WERI-Rb-1 (cell line): Measurements from ENCODE around the gene EDAR.

Source experiments
- DNase-seq: peaks from one replicate; pipeline ENCODE4 v3.0.0-alpha.2; 2020
- H3K27ac ChIP-seq: fragments of 250-450 bp; sonication (Bioruptor Pico); 2 replicates; pipeline ENCODE4 v1.5.1; 2020; ENCODE audit warnings: mild to moderate bottlenecking, moderate library complexity
- H3K27me3 ChIP-seq: fragments of 250-450 bp; sonication (Bioruptor Pico); 2 replicates; pipeline ENCODE4 v1.5.1; 2021; ENCODE audit warnings: mild to moderate bottlenecking, low read depth, moderate library complexity; ENCODE audit not compliant: insufficient read depth, severe bottlenecking
- H3K36me3 ChIP-seq: fragments of 250-450 bp; sonication (Bioruptor Pico); 2 replicates; pipeline ENCODE4 v1.5.1; 2020; ENCODE audit warnings: mild to moderate bottlenecking, moderate library complexity
- H3K4me3 ChIP-seq: 2 replicates; pipeline ENCODE4 v1.5.1; 2011; ENCODE audit warnings: low read depth, mild to moderate bottlenecking, control low read depth, low read length
- H3K9me3 ChIP-seq: fragments of 250-450 bp; sonication (Bioruptor Pico); 2 replicates; pipeline ENCODE4 v1.5.1; 2021; ENCODE audit warnings: mild to moderate bottlenecking, moderate library complexity; ENCODE audit not compliant: severe bottlenecking
- TF ChIP-seq, protein P1 (sequence below): IDR thresholded peaks from 2 replicates; pipeline ENCODE4 v1.5.1; 2011; ENCODE audit warnings: low read depth, mild to moderate bottlenecking, control low read depth, inconsistent platforms, low read length

The EDAR gene

DNA sequence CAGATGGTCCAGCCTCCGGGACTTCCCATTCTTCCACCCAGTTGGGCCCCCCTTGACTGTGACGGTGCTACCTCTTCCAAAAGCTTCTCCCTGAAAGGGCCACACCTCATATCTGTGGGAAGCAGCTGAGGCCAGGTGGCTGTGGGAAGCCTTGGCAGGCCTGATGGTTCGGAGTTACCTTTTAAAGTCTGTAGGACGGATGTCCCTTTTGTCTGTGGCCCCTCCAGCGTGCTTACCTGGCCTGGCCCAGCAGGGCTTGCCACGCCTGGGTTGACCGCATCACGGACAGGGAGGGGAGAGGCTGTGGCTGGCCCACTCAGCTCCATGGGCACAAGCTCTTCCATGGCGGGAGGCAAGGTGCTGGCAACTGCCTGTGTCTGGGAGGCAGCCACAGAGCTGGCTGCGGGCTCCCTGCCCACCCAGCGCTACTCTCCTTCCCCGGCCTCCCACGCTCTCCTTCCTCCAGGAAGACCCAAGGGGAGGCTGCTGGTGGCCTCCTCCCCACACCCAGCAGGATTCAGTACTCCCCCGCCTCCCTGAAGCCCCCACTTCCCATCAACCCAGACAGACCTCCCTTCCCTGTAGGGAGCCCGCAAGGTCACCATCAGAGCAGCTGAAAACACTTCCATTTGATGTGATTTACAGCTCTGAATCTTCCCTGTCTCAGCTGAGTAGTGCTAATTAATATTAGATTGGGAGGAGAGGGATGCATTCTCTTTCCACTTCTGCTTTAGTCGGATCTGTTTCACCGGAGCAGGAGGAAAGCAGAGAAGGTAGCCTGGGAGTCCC lies 52.8 kb downstream of the EDAR start:
- H3K27ac ChIP-seq, result no peak overlapping the region
- DNase-seq, result no peak
- TF ChIP-seq, protein P1, sequence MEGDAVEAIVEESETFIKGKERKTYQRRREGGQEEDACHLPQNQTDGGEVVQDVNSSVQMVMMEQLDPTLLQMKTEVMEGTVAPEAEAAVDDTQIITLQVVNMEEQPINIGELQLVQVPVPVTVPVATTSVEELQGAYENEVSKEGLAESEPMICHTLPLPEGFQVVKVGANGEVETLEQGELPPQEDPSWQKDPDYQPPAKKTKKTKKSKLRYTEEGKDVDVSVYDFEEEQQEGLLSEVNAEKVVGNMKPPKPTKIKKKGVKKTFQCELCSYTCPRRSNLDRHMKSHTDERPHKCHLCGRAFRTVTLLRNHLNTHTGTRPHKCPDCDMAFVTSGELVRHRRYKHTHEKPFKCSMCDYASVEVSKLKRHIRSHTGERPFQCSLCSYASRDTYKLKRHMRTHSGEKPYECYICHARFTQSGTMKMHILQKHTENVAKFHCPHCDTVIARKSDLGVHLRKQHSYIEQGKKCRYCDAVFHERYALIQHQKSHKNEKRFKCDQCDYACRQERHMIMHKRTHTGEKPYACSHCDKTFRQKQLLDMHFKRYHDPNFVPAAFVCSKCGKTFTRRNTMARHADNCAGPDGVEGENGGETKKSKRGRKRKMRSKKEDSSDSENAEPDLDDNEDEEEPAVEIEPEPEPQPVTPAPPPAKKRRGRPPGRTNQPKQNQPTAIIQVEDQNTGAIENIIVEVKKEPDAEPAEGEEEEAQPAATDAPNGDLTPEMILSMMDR, result no peak
- no peaks in the 10 kb centered on the region for H3K9me3 ChIP-seq
- no peak overlapping the region for H3K4me3 ChIP-seq
- no peaks in the 10 kb centered on the region for H3K36me3 ChIP-seq
- H3K27me3 ChIP-seq, result no peaks in the 10 kb centered on the region

DNA sequence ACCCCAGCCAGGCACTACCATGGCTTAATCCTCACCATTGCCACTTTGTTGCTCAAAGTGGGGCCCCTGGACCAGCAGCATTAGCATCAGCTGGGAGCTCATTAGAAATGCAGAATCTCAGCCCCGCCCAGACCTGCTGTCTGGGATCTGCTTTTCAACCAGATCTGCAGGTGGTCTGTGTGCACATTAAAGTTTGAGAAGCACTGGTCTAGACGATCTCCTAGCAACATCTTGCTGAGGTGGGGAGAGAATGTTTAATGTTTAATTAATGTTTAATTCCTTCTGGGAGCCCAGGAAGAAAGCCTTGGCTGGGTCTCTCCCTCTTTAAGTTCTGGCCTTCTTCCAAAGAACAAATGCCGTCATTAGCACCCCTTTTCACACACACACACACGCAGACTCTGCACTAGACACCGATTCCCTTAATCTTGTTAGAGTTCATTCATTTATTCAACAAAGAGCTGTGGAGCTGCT lies 53.7 kb downstream of the EDAR start:
- TF ChIP-seq, protein P1, result no peak
- peak; percentile 70 for DNase-seq
- Histone ChIP-seq H3K9me3 (no peaks in the 10 kb centered on the region), H3K4me3 (no peak overlapping the region), H3K36me3 (no peaks in the 10 kb centered on the region), H3K27me3 (no peaks in the 10 kb centered on the region), H3K27ac (0 out of 2 replicates have a peak overlapping the region, but pooled peaks have one; percentile 44)

DNA sequence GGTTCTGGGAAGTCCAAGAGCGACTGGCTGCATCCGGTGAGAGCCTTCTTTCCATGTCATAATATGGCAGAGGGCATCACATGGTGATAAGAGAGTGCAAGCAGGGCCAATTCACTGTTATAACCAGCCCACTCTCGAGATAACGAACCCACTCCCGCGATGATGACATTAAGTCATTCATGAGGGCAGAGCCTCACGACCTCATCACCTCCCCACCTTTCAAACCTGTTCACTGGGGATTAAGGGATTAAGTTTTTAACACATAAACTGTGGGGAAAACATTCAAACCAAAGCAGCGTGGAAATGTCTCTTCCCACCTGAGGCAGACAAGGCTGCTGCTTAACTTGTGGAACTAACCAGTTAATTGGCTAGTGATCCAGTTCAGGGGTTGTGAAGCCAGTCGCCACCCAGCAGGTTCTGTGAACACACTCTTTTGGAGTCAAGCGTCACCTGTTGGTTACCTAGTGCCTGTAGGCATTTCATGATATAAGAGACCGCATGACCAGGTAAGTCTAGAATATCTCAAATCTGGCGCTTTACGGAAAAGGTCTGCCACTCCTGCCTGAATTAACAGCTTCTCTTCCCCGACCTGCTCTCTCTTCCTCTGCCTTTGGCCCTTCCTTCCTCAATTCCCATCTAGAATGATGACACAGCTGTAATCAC lies 54.3 kb downstream of the EDAR start:
- Histone ChIP-seq H3K36me3 (no peaks in the 10 kb centered on the region), H3K4me3 (no peak overlapping the region), H3K27me3 (no peaks in the 10 kb centered on the region), H3K9me3 (no peaks in the 10 kb centered on the region), H3K27ac (no peak overlapping the region; the same call in 1 of the 2 replicates)
- TF ChIP-seq, protein P1, result no peak
- no peak for DNase-seq

DNA sequence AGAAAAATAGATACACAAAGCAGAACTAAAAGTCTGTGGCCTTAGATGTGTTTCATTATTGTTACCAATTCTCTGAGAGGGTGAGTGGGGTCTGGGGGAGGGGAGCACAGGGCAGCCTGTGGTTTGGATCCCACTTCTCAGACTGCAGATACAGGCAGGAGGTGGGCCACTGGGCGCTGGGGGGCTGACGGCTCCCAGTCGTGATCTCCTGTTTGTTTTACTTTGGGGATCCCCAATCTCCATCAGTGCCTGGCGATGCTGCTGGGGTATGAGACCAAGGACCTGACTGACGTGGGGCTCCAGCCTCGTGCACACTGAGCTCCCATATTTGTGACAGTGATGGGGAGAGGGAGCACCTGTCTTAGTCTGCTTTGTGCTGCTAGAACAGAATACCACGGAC lies 54.9 kb downstream of the EDAR start:
- Histone ChIP-seq H3K9me3 (no peaks in the 10 kb centered on the region), H3K27me3 (no peaks in the 10 kb centered on the region), H3K4me3 (no peak overlapping the region), H3K36me3 (no peaks in the 10 kb centered on the region), H3K27ac (peak overlapping the region; percentile 12; the same call in 1 of the 2 replicates)
- no peak for DNase-seq
- TF ChIP-seq, protein P1, result no peak

DNA sequence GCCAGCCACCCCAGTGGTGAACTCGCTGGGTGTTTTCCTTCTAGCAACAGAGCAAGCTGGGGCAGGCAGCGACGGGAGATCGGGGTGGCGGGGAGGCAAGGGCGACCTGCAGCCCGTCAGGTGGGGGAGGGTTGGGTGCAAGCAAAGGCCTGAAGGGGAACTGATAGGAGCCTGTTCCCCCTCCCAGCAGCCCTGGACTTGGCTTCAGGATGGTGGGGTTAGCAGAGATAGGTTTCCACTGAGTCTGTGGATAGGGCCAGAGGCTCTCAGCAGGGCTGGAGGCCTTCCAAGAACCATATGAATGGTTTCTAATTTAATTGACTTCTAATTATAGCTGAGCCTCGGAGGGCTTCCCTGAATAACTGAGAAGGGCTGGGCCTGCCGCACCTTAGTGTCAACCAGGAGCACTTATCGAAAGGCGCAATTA lies 55.3 kb downstream of the EDAR start:
- TF ChIP-seq, protein P1, result no peak
- H3K36me3 ChIP-seq, result no peaks in the 10 kb centered on the region
- H3K4me3 ChIP-seq, result no peak overlapping the region
- peak overlapping the region; percentile 12; the same call in 1 of the 2 replicates for H3K27ac ChIP-seq
- H3K27me3 ChIP-seq, result no peaks in the 10 kb centered on the region
- no peaks in the 10 kb centered on the region for H3K9me3 ChIP-seq
- DNase-seq, result no peak
